Neural cell (in vitro differentiated cells): ENCODE data around the gene UBALD1. TPM values are rescaled to one million over a fixed set of nuclear protein-coding genes. Genes with fewer than 3 reads are reported as not detected.

Source experiments
- H2AFZ ChIP-seq: fragments of 200-600, 300-800 bp; sonication (generic), shearing (Covaris generic); 2 replicates; pipeline ENCODE4 v1.6.0; 2014; ENCODE audit warnings: low read depth, mild to moderate bottlenecking, antibody characterized with exemption, low read length, moderate library complexity
- H3F3A ChIP-seq: fragments of 200-600 bp; shearing (Covaris generic); 2 replicates; pipeline ENCODE4 v1.6.1; 2016; ENCODE audit warnings: mild to moderate bottlenecking, moderate library complexity, mixed read lengths, antibody characterized with exemption, low read length; ENCODE audit not compliant: insufficient read depth, poor library complexity, severe bottlenecking
- H3K27ac ChIP-seq: fragments of 200-600, 300-800 bp; sonication (generic), shearing (Covaris generic); 2 replicates; pipeline ENCODE4 v1.5.1; 2014; ENCODE audit warnings: mild to moderate bottlenecking, low read length, moderate library complexity
- H3K27me3 ChIP-seq: fragments of 300-800, 200-600 bp; sonication (generic), shearing (Covaris generic); 2 replicates; pipeline ENCODE4 v1.6.0; 2014; ENCODE audit warnings: mild to moderate bottlenecking, low read depth, low read length, moderate library complexity; ENCODE audit not compliant: insufficient read depth
- H3K36me3 ChIP-seq: fragments of 300-800, 200-600 bp; sonication (generic), shearing (Covaris generic); 2 replicates; pipeline ENCODE4 v1.5.1; 2014; ENCODE audit warnings: mild to moderate bottlenecking, antibody characterized with exemption, low read length, moderate library complexity; ENCODE audit not compliant: insufficient read depth
- H3K4me2 ChIP-seq: fragments of 300-800, 200-600 bp; sonication (generic), shearing (Covaris generic); 2 replicates; pipeline ENCODE4 v1.6.0; 2014; ENCODE audit warnings: mild to moderate bottlenecking, low read length
- H3K4me3 ChIP-seq: fragments of 300-800, 200-600 bp; sonication (generic), shearing (Covaris generic); 2 replicates; pipeline ENCODE4 v1.5.1; 2014; ENCODE audit warnings: mild to moderate bottlenecking, low read length, moderate library complexity
- H3K79me2 ChIP-seq: fragments of 200-600 bp; shearing (Covaris generic); replicated peaks from 2 replicates; pipeline ENCODE4 v1.6.0; 2014; ENCODE audit warnings: mild to moderate bottlenecking, low read length, moderate library complexity; ENCODE audit not compliant: insufficient read depth
- H3K9ac ChIP-seq: fragments of 300-800, 200-600 bp; sonication (generic), shearing (Covaris generic); 2 replicates; pipeline ENCODE4 v1.6.1; 2016; ENCODE audit warnings: mild to moderate bottlenecking, low read length, mixed read lengths
- H3K9me2 ChIP-seq: fragments of 200-600 bp; shearing (Covaris generic); 2 replicates; pipeline ENCODE4 v1.6.1; 2016; ENCODE audit warnings: mild to moderate bottlenecking, low read length, mixed read lengths; ENCODE audit not compliant: insufficient read depth
- H3K9me3 ChIP-seq: fragments of 200-600, 300-800 bp; sonication (generic), shearing (Covaris generic); 2 replicates; pipeline ENCODE4 v1.6.1; 2016; ENCODE audit warnings: mild to moderate bottlenecking, mixed run types, low read length, moderate library complexity, mixed read lengths
- H4K20me1 ChIP-seq: fragments of 200-600 bp; shearing (Covaris generic); 2 replicates; pipeline ENCODE4 v1.6.1; 2016; ENCODE audit warnings: mild to moderate bottlenecking, mixed run types; ENCODE audit not compliant: insufficient read depth
- EP300 ChIP-seq: fragments of 450-650 bp; conservative IDR thresholded peaks from 2 replicates; pipeline ENCODE4 v1.6.1; 2014; ENCODE audit warnings: antibody characterized with exemption, mild to moderate bottlenecking, moderate library complexity; ENCODE audit not compliant: poor library complexity, severe bottlenecking
- EZH2 ChIP-seq: fragments of 200-600, 300-800 bp; shearing (Covaris generic), sonication (generic); IDR thresholded peaks from 2 replicates; pipeline ENCODE4 v1.6.1; 2014; ENCODE audit warnings: antibody characterized with exemption, low read length, borderline replicate concordance, mild to moderate bottlenecking; ENCODE audit not compliant: insufficient read depth, poor library complexity, severe bottlenecking
- MXI1 ChIP-seq: fragments of 450-650 bp; conservative IDR thresholded peaks from 2 replicates; pipeline ENCODE4 v1.6.1; 2014; ENCODE audit warnings: antibody characterized with exemption, mild to moderate bottlenecking; ENCODE audit not compliant: poor library complexity, severe bottlenecking
- POLR2AphosphoS5 ChIP-seq: IDR thresholded peaks from 2 replicates; pipeline ENCODE4 v1.6.1; 2012
- RAD21 ChIP-seq: fragments of 450-650 bp; conservative IDR thresholded peaks from 2 replicates; pipeline ENCODE4 v1.6.1; 2014; ENCODE audit warnings: antibody characterized with exemption, mild to moderate bottlenecking, moderate library complexity
- SMC3 ChIP-seq: fragments of 450-650 bp; conservative IDR thresholded peaks from 2 replicates; pipeline ENCODE4 v1.6.1; 2014; ENCODE audit warnings: antibody characterized with exemption, mild to moderate bottlenecking, moderate library complexity; ENCODE audit not compliant: poor library complexity
- TAF1 ChIP-seq: IDR thresholded peaks from 2 replicates; pipeline ENCODE4 v1.6.1; 2012; ENCODE audit warnings: low read depth
- polyA plus RNA-seq: library from polyadenylated mRNA; depleted of rRNA; stranded (reverse); fragments of >200 nt; gene quantifications from 2 replicates; pipeline ENCODE4 v1.2.3, GENCODE V29; 2014
- TF ChIP-seq, protein P1 (sequence below): fragments of 450-650 bp; IDR thresholded peaks from 2 replicates; pipeline ENCODE4 v1.5.1; 2014; ENCODE audit warnings: antibody characterized with exemption, mild to moderate bottlenecking, moderate library complexity; ENCODE audit not compliant: poor library complexity, severe bottlenecking
- TF ChIP-seq, protein P2 (sequence below): IDR thresholded peaks from 2 replicates; pipeline ENCODE4 v1.6.1; 2012; ENCODE audit warnings: borderline replicate concordance

The UBALD1 gene
- polyA plus RNA-seq, 1 donor from 2014 or later: 3.3 TPM

DNA sequence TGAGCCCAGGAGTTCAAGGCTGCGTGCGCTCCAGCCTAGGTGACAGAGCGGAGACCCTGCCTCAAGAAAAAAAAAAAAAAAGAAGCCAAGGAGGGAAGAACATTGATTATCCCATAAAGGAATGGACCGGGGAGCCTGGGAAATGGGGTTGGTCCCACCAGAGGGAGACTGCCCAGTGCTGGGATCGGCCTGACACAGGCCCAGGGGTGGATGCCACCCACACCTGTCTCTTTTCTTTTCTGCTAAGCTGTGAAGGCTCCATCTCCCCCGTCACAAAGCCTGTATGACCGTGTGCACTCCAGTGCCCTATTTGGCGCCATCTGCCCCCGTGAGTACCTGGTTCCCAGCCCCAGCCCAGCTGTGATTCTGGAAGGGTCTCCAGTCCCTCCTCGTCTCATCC is 15.7 kb downstream of the UBALD1 start:
- H3K4me2 ChIP-seq: no peak overlapping the region
- H3K27ac ChIP-seq: no peak overlapping the region
- H2AFZ ChIP-seq: no peak overlapping the region
- TF ChIP-seq POLR2AphosphoS5 (no peak), EZH2 (no peak), MXI1 (no peak), SMC3 (no peak), EP300 (no peak), RAD21 (no peak), TAF1 (no peak)
- TF ChIP-seq, protein P1, sequence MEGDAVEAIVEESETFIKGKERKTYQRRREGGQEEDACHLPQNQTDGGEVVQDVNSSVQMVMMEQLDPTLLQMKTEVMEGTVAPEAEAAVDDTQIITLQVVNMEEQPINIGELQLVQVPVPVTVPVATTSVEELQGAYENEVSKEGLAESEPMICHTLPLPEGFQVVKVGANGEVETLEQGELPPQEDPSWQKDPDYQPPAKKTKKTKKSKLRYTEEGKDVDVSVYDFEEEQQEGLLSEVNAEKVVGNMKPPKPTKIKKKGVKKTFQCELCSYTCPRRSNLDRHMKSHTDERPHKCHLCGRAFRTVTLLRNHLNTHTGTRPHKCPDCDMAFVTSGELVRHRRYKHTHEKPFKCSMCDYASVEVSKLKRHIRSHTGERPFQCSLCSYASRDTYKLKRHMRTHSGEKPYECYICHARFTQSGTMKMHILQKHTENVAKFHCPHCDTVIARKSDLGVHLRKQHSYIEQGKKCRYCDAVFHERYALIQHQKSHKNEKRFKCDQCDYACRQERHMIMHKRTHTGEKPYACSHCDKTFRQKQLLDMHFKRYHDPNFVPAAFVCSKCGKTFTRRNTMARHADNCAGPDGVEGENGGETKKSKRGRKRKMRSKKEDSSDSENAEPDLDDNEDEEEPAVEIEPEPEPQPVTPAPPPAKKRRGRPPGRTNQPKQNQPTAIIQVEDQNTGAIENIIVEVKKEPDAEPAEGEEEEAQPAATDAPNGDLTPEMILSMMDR: no peak
- TF ChIP-seq, protein P2, sequence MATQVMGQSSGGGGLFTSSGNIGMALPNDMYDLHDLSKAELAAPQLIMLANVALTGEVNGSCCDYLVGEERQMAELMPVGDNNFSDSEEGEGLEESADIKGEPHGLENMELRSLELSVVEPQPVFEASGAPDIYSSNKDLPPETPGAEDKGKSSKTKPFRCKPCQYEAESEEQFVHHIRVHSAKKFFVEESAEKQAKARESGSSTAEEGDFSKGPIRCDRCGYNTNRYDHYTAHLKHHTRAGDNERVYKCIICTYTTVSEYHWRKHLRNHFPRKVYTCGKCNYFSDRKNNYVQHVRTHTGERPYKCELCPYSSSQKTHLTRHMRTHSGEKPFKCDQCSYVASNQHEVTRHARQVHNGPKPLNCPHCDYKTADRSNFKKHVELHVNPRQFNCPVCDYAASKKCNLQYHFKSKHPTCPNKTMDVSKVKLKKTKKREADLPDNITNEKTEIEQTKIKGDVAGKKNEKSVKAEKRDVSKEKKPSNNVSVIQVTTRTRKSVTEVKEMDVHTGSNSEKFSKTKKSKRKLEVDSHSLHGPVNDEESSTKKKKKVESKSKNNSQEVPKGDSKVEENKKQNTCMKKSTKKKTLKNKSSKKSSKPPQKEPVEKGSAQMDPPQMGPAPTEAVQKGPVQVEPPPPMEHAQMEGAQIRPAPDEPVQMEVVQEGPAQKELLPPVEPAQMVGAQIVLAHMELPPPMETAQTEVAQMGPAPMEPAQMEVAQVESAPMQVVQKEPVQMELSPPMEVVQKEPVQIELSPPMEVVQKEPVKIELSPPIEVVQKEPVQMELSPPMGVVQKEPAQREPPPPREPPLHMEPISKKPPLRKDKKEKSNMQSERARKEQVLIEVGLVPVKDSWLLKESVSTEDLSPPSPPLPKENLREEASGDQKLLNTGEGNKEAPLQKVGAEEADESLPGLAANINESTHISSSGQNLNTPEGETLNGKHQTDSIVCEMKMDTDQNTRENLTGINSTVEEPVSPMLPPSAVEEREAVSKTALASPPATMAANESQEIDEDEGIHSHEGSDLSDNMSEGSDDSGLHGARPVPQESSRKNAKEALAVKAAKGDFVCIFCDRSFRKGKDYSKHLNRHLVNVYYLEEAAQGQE: no peak
- no peaks in the 10 kb centered on the region for H3K9me2 ChIP-seq
- H3K4me3 ChIP-seq: no peak overlapping the region
- H3K27me3 ChIP-seq: no peaks in the 10 kb centered on the region
- no peaks in the 10 kb centered on the region for H3K9me3 ChIP-seq
- no peaks in the 10 kb centered on the region for H3K36me3 ChIP-seq
- H4K20me1 ChIP-seq: no peaks in the 10 kb centered on the region
- no peak overlapping the region for H3K9ac ChIP-seq
- no peaks in the 10 kb centered on the region for H3K79me2 ChIP-seq
- no peaks in the 10 kb centered on the region for H3F3A ChIP-seq

DNA sequence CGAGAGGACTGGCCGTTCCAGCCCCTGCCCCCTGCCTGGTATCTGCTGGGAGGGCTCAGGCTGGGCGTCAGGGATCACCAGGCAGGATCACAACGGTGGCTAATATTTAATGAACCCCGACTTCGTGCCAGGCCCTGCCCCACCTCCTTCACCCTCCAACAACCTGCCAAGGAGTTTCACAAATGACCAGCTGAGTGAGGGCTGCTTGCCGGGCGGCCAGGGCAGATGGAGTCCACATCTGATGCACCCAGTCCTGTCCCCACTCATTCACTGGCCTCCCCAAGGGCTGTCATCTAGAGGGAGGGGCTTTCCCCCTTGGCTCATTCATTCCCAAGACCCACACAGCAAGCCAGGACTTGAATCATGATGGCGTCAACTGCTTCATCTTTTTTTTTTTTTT is 17.5 kb downstream of the UBALD1 start:
- Histone ChIP-seq H3K9ac (no peak overlapping the region), H2AFZ (no peak overlapping the region), H3K36me3 (no peaks in the 10 kb centered on the region), H3K4me2 (no peak overlapping the region), H3K79me2 (no peaks in the 10 kb centered on the region), H3K27me3 (no peaks in the 10 kb centered on the region), H4K20me1 (no peaks in the 10 kb centered on the region), H3K27ac (no peak overlapping the region), H3K4me3 (no peak overlapping the region), H3K9me3 (no peaks in the 10 kb centered on the region), H3K9me2 (no peaks in the 10 kb centered on the region), H3F3A (no peaks in the 10 kb centered on the region)
- TF ChIP-seq SMC3 (no peak), MXI1 (no peak), TAF1 (no peak), POLR2AphosphoS5 (no peak), EP300 (no peak), EZH2 (no peak), RAD21 (no peak)
- TF ChIP-seq, protein P2: no peak
- TF ChIP-seq, protein P1: no peak
